Vagina (tissue), 2 donors: Measurements from ENCODE around the gene ADORA1. TPM values are rescaled to one million over a fixed set of nuclear protein-coding genes. Genes with fewer than 3 reads are reported as not detected.

Experiments used
- DNase-seq, 2 donors: peaks; one replicate each; pipeline ENCODE4 v3.0.0-alpha.2; 2017; ENCODE audit errors: extremely low spot score in 2 of 2
- H3K27ac ChIP-seq: fragments of 200-600 bp; sonication (generic); one replicate; pipeline ENCODE4 v1.5.1; 2019
- H3K27me3 ChIP-seq: fragments of 200-600 bp; sonication (generic); one replicate; pipeline ENCODE4 v1.5.1; 2019
- H3K36me3 ChIP-seq, 2 donors: fragments of 200-600 bp; sonication (generic); one replicate each; pipeline ENCODE4 v1.5.1; 2017 to 2019
- H3K4me1 ChIP-seq: fragments of 200-600 bp; sonication (generic); one replicate; pipeline ENCODE4 v1.5.1; 2019
- H3K4me3 ChIP-seq, 2 donors: fragments of 200-600 bp; sonication (generic); 1 replicate in 1 of 2; 2 replicates in 1 of 2; pipeline ENCODE4 v1.5.1; 2016 to 2019
- H3K9me3 ChIP-seq: fragments of 200-600 bp; sonication (generic); one replicate; pipeline ENCODE4 v1.5.1; 2019
- POLR2A ChIP-seq, 2 donors: fragments of 450-650 bp; IDR thresholded peaks; one replicate each; pipeline ENCODE4 v1.6.1; 2017; ENCODE audit warnings: antibody characterized with exemption in 2 of 2, mild to moderate bottlenecking in 2 of 2, moderate library complexity in 2 of 2
- POLR2AphosphoS5 ChIP-seq, 2 donors: sonication (generic); formaldehyde crosslinking; IDR thresholded peaks; one replicate each; pipeline ENCODE4 v1.9.0; 2017; ENCODE audit warnings: antibody characterized with exemption in 2 of 2, mild to moderate bottlenecking in 2 of 2, low read depth in 1 of 2; ENCODE audit not compliant: insufficient read depth in 1 of 2
- intact Hi-C: fragments of 100-400 bp; cut with DNase I; formaldehyde crosslinking; loops from one replicate; pipeline ENCODE4 v1.15.1; 2023
- total RNA-seq: library from RNA; depleted of rRNA; stranded (reverse); fragments of >200 nt; gene quantifications from one replicate; pipeline ENCODE4 v1.2.3, GENCODE V29; 2016
- TF ChIP-seq, protein P1 (sequence below), 3 experiments: fragments of 450-650 bp in 2 of 3; fragments of 200-600 bp in 1 of 3; sonication (generic) in 1 of 3; IDR thresholded peaks; one replicate each; pipeline ENCODE4 v1.5.1; 2017 to 2019; ENCODE audit warnings: antibody characterized with exemption in 3 of 3, mild to moderate bottlenecking in 2 of 3, moderate library complexity in 2 of 3

ADORA1 gene
- total RNA-seq, 1 donor from 2014 or later, result 5.2 TPM

DNA sequence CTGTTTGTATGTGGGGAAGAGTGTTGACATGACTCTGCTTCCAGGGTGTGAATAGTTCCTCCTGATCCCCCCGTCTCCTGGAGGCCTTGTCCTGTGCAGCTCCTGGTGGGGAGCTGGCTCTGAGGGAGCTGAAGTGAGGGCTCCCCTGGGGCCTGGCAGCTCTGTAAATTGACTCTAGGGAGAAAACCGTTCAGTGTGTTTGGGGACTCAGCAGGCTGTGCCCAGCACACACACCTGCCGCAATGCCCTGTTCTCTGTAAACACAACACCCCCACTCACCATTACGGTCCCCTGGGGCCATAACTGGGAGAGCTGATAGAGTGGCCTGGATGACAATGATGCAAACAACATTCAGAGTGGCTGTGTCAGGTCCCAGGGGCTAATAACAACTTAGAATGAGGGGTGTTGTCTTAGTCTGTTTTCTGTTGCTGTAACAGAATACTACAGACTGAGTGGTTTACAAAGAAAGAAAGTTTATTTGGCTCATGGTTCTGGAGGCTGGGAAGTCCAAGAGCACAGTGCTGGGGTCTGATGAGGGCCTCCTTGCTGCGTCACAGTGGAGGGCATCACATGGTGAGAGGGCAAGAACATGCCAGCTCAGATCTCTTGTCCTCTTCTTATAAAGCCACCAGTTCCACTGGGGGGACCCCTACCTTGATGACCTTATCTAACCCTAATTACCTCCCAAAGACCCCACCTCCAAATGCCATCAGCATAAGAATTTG, 15.3 kb downstream of the ADORA1 start:
- DNase-seq, result no peak
- H3K4me1 ChIP-seq, result no peaks in the 10 kb centered on the region
- no peak overlapping the region for H3K4me3 ChIP-seq
- intact Hi-C loops, result no loop called here
- no peak overlapping the region for H3K27ac ChIP-seq
- TF ChIP-seq, protein P1, sequence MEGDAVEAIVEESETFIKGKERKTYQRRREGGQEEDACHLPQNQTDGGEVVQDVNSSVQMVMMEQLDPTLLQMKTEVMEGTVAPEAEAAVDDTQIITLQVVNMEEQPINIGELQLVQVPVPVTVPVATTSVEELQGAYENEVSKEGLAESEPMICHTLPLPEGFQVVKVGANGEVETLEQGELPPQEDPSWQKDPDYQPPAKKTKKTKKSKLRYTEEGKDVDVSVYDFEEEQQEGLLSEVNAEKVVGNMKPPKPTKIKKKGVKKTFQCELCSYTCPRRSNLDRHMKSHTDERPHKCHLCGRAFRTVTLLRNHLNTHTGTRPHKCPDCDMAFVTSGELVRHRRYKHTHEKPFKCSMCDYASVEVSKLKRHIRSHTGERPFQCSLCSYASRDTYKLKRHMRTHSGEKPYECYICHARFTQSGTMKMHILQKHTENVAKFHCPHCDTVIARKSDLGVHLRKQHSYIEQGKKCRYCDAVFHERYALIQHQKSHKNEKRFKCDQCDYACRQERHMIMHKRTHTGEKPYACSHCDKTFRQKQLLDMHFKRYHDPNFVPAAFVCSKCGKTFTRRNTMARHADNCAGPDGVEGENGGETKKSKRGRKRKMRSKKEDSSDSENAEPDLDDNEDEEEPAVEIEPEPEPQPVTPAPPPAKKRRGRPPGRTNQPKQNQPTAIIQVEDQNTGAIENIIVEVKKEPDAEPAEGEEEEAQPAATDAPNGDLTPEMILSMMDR (IDR thresholded peaks at IDR 0.05), result no peak
- TF ChIP-seq POLR2A (IDR thresholded peaks at IDR 0.05), result no peak
- no peak for TF ChIP-seq POLR2AphosphoS5 (IDR thresholded peaks at IDR 0.05; ENCODE audit: insufficient read depth in 1 of 2, low read depth in 1 of 2)
- H3K36me3 ChIP-seq, result no peaks in the 10 kb centered on the region
- H3K9me3 ChIP-seq, result no peaks in the 10 kb centered on the region
- no peaks in the 10 kb centered on the region for H3K27me3 ChIP-seq

DNA sequence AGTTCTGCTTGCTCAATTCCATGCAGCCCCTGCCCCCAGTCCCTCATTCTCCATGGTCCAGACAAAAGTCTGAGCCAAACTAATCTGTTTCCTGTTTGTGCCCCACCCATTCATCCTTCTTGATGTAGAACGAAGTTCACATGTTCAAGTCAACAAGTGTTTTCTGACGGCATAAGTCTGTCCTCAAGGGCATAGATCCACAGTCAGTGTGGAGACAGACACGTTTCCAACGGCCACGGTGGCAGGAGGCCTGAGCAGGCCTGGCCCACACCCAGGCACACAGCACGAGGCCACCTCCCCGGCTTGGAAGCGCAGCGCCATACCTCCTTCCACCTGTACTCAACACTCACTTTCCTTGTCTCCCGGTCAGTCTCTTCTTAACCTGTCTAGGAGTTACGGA, 16.1 kb downstream of the ADORA1 start:
- Histone ChIP-seq H3K4me1 (no peaks in the 10 kb centered on the region), H3K27ac (no peak overlapping the region), H3K36me3 (no peaks in the 10 kb centered on the region), H3K27me3 (no peaks in the 10 kb centered on the region), H3K4me3 (no peak overlapping the region), H3K9me3 (no peaks in the 10 kb centered on the region)
- no peak for DNase-seq
- TF ChIP-seq, protein P1 (IDR thresholded peaks at IDR 0.05), result no peak
- intact Hi-C loops, result no loop called here

- Histone ChIP-seq H3K27ac (no peak overlapping the region), H3K4me3 (no peak overlapping the region), H3K36me3 (no peaks in the 10 kb centered on the region), H3K27me3 (no peaks in the 10 kb centered on the region), H3K9me3 (no peaks in the 10 kb centered on the region), H3K4me1 (no peaks in the 10 kb centered on the region)
- intact Hi-C loops, result no loop called here
- no peak for DNase-seq
- TF ChIP-seq POLR2A (IDR thresholded peaks at IDR 0.05) (no peak), POLR2AphosphoS5 (IDR thresholded peaks at IDR 0.05; ENCODE audit: insufficient read depth in 1 of 2, low read depth in 1 of 2) (no peak)
- TF ChIP-seq, protein P1 (IDR thresholded peaks at IDR 0.05), result no peak
These were observed 17.1 kb downstream of the ADORA1 start for GRCh38 chr1:203144661-203145060.

DNA sequence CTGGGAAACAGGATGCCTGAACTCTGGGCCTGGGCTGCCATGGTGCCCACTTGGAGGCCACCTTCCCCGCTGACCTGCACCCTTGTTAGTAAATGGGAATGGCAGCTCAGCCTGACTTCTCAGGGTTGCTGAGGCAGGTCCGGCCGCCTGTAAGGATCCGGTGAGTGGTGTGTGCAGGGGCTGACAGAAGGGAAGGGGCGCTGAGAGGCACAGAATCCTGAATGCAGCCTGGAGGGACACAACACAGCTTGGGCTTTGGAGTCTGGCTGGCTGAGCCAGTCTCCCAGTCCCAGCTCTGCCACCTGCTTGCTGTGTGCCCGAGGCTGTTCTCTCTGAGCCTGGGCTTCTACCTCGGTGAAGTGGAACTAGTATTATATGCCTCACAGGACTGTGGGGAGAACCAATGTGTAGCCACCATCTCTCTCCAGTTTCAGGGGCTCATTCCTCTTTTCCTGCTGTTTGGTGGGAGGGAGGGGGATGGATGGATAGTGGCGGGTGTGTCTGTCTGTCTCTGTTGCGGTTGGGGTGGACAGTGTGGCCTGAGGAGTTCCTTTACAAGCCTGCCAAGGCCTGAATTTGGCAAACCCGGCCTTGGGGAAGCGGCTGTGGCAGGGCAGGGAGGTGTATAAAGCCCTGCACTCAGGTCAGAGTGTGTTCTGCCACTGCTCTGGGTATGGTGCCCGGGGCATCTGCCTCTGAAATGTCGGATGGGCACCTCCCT, 18.0 kb downstream of the ADORA1 start:
- Histone ChIP-seq H3K9me3 (no peaks in the 10 kb centered on the region), H3K36me3 (no peaks in the 10 kb centered on the region), H3K4me1 (no peaks in the 10 kb centered on the region), H3K27ac (no peak overlapping the region), H3K4me3 (no peak overlapping the region), H3K27me3 (no peaks in the 10 kb centered on the region)
- intact Hi-C loops, result no loop called here
- no peak for DNase-seq
- TF ChIP-seq POLR2A (IDR thresholded peaks at IDR 0.05) (no peak), POLR2AphosphoS5 (IDR thresholded peaks at IDR 0.05; ENCODE audit: insufficient read depth in 1 of 2, low read depth in 1 of 2) (no peak)
- TF ChIP-seq, protein P1 (IDR thresholded peaks at IDR 0.05), result no peak

- H3K4me1 ChIP-seq, result no peaks in the 10 kb centered on the region
- TF ChIP-seq, protein P1 (IDR thresholded peaks at IDR 0.05), result no peak
- TF ChIP-seq POLR2AphosphoS5 (IDR thresholded peaks at IDR 0.05; ENCODE audit: insufficient read depth in 1 of 2, low read depth in 1 of 2) (no peak), POLR2A (IDR thresholded peaks at IDR 0.05) (no peak)
- no peak for DNase-seq
- H3K9me3 ChIP-seq, result no peaks in the 10 kb centered on the region
- no peaks in the 10 kb centered on the region for H3K27me3 ChIP-seq
- no peak overlapping the region for H3K4me3 ChIP-seq
- no peaks in the 10 kb centered on the region for H3K36me3 ChIP-seq
- H3K27ac ChIP-seq, result no peak overlapping the region
- intact Hi-C loops, result no loop called here
These were observed 18.5 kb downstream of the ADORA1 start for GRCh38 chr1:203146042-203146369.
